A172 (cell line): ENCODE measurements around the gene LPCAT2. TPM values are rescaled to one million over a fixed set of nuclear protein-coding genes. Genes with fewer than 3 reads are reported as not detected.
A peak's percentile ranks its signal among the peaks of the same experiment; 100 is the strongest.
"Not testable (repeated sequence)": the region's sequence is repeated elsewhere in the genome, so short reads cannot be mapped to it uniquely, and the experiment has no call there.

ENCODE experiments used
- DNase-seq: peaks from one replicate; pipeline ENCODE4 v3.0.0-alpha.2; 2015; ENCODE audit warnings: low spot score
- total RNA-seq: library from RNA; depleted of rRNA; stranded (reverse); fragments of >200 nt; shearing (Covaris generic); gene quantifications from 2 replicates; pipeline ENCODE4 v1.2.3, GENCODE V29; 2014; rRNA removed

Gene LPCAT2
- total RNA-seq, 1 experiment from 2014 or later = 18.6 TPM

DNA sequence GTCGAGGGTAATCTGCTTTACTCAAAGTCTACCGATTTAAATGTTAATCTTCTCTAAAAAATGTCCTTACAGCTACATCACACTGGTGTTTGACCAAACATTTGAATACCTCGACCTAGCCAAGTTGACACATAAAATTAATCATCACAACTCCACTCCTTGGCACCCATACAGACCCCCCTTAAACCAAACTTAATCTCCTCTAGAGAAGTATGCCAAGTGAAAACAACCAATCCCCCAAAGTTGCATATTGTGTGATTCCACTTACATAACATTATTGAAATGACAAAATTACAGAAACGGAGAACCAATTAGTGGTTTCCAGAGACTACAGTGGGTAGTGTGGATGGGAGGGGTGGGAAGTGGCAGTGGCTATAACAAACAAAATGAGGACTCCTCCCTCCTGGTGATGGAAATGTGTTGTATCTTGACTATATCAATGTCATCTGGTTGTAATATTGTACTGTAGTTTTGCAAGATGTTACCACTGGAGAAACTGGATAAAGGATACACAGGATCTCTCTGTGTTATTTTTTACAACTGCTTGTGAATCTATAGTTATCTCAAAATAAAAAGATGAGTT lies 97.0 kb downstream of the LPCAT2 start:
- no peak for DNase-seq

DNA sequence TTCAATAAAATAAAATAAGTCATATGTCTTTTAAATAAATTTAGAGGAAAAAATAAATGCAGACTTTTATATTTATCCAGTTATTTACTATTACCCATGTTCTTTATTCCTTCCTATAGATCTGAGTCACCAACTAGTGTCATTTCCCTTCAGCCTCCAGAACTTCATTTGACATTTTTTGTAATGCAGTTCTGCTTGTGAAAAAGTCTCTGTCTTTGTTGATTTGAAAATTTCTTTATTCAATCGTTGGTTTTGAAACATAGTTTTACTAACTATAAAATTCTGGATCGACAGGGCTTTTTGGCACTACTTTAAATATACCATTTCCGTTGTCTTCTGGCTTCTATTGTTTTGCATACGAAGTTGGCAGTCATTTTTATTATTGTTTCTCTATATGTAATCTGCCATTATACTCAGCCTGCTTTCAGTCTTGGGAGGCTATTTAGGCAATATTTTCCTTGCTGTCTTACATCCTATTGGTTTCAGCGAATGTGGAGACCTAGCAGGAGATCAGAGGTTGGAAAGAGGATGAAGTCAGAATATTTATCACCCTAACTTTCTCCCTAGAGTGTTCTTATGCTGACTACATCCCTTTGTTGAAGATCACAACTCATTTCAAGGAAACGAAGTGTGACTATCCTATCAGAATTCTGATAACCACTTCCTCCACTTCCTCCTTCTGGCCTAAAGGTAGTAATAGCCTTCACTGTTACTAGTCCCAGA lies 104.9 kb downstream of the LPCAT2 start:
- no peak for DNase-seq

DNA sequence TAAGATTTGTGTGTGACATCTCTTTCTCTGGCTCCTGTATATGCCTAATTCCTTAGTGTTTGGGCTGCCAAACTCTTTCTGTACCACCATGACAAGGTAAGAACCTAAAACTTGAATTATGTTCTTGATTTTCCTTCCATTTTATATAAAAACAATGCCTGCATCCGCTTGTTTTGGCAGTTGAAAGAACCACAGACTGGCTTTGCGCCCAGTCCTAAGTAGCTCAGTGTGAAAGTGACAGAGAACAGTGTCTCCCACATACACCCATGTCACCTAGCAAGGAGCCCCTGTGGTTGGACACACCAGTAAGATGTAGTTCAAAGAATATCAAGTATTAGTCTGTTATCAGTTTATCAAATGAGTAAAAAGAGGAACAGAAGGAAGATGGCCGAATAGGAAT lies 106.2 kb downstream of the LPCAT2 start:
- no peak for DNase-seq

DNA sequence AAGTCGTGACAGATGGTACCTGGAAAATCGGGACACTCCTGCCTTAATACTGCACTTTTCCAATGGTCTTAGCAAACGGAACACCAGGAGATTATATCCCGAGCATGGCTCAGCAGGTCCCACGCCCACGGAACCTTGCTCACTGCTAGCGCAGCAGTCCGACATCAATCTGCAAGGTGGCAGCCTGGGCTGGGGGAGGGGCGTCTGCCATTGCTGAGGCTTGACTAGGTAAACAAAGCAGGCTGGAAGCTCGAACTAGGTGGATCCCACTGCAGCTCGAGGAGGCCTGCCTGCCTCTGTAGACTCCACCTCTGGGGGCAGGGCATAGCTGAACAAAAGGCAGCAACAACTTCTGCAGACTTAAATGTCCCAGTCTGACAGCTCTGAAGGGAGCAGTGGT lies 106.8 kb downstream of the LPCAT2 start:
- not testable (repeated sequence) for DNase-seq

DNA sequence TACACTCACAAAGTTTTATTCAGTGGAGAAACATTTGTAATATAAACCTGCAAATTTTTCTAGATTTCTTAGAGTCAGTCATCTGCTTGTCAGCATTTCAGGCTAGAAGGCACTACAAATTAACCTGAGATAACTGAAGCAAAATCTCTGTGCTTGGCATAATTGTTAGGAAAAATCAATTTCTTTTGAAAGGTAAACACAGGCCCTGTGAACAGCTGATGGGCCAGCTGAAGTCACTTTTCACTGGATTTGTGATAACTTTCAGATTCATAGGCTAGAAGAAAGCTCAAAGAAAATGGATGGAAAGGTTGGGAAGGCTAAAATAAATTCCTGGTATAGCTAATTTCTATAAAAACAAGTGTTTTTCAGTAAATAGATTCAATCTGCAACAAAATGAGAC lies 112.9 kb downstream of the LPCAT2 start:
- DNase-seq = no peak

DNA sequence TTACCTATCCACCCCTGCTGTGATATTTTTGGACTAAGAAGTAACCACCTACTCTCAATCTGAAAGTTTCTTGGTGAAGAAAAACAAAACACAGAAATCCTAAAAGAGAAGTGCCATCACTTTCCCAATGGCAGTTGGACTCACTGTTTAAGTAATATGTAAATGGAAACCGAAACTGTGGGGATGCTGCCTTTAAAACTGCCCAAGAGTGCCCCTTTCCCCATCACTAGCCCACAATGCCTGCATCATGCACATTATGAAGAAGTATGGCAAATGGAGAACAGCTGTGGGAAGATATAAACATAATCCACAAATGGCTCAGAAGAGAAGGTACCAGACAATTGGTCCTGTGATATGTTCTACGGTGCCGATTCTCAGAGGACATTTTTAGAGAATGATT lies 113.4 kb downstream of the LPCAT2 start:
- no peak for DNase-seq

DNA sequence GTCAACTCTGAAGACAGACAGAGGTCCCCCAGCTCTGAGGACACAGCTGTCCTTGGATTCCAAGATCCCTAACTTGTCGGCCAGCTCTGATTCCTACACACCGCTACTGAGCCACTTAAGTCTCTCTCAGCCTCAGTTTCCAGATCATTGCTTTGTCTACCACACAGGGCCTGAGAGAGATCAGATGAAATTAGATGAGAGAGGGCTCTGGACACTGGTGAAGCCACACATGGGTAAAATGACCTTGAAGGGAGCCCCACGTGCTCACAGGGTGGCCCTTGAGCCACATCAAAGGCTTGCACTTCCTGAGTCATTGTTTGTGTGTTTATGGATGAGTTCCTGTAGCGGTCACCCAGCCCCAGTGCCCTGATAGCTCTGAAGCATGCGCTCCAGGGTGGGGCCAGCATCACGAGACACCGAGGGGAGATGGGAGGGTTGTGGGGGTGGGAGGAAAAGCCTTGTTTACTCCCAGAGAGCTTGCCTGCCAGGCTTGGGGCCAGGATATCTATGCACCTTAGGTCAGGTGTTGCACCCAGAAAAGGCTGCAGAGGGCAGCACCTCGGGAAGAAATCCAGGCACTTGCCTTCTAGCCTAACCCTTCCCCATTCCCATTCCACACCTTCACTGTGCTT lies 114.2 kb downstream of the LPCAT2 start:
- peak; percentile 72 for DNase-seq

DNA sequence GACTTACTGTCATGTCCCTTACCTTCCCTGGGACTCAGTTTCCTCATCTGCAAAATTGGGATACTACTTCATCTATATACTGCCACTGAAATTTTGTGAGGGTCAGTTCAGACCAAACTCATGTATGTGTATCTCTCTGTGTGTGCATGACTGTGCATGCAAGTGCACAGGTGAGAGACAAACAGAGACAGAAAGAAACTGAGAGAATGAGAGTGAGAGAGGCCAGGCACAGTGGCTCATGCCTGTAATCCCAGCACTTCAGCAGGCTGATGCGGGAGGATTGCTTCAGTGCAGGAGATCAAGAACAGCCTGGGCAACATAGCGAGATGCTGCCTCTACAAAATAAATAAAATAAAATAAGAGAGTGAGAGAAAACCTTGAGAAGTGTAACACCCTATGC lies 114.8 kb downstream of the LPCAT2 start:
- DNase-seq = no peak

DNA sequence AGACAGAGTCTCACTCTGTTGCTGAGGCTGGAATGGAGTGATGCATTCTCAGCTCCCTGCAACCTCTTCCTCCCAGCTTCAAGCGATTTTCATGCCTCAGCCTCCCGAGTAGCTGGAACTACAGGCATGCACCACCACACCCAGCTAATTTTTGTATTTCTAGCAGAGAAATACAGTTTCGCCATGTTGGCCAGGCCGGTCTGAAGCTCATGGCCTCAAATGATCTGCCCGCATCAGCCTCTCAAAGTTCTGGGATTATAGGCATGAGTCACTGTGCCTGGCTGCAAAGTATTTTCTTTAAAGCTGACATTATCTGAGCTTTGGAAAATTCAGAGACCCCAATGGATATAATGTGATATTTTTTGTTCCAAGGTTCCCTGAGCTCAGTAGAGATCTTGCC lies 115.8 kb downstream of the LPCAT2 start:
- DNase-seq = no peak

DNA sequence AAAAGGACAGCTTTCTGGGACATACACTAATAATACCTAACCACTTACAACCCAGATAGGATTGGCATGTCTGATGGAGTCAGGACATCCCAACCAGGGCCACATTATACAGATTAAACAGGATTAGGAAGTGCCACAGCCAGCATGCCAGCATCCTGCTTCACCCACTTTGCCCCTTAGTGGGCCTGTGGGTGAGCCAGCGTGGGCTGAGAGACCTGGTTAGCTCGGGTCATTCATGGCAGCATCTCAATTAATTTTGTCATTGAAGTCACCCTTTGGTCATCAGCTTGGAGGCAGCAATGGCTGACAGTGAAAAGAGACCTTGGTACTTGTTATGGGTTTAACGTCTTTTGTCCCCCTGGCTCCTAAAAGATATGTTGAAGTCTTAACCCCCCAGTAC lies 117.0 kb downstream of the LPCAT2 start:
- no peak for DNase-seq

DNA sequence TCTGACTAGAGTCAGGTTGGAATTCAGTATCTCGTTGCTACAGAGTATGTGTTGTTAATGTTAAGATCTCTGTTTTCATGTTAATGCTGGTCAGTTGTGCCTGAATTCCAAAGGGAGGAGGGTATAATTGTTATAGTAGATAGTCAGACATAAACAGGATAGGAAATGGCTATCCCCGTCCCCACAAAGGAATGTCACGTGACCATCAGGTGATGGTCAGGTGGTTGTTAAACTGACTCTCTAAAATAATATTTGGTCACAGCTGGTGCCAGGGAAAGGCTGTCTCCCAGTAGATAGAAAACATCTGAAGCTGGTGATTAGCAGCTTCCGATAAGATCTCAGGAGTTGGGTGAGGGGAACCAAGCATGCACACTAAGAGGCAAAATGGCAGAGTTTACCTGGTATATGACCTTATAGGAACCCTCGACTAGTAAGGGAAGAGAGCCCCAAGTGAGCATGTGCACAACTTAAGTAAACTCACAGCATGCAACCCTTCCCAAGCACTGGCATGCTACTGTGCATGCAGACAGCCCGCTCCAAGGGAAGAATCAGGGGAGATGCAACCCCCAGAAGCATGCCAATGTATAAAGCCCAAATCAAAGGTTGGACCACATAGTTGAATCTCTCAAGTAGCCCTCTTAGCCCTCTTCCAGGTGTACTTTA lies 119.6 kb downstream of the LPCAT2 start:
- DNase-seq = no peak

DNA sequence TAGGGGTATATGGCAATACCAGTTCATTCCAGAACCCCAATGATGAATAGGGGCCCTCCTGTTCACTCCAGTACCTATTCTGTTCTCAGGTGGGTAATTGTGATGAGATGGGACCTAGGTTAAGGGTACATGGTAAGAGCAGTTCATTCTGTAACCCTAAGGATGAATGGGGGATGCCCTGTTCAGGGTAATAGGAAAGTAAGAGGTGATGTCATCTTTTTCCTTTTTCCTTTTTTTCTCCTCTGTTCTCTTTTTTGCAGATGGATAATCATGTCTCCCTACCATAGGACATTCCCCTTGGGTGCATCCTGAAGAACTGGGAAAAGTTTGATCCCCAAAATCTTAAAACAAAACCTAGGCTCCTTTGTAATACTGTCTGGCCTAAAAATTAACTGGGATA lies 121.9 kb downstream of the LPCAT2 start:
- DNase-seq = no peak

DNA sequence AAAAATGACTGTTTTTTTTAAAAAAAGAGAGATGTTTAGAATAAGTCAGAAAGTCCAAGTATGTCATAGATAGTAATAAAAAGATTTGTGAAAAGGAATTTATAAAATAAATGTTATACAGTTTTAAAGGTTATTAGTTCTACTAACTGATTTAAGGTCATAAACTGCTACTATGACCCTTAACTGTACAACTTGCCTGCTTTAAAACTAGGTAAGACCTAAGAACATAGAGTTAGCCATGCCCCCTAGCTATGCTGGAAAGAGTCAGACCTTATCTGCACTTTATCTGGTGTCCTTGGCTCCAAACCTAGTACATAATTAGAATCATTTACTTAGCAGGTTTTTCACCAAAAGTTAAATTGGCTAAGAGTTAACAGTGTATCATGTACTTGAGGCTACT lies 123.4 kb downstream of the LPCAT2 start:
- DNase-seq = no peak

DNA sequence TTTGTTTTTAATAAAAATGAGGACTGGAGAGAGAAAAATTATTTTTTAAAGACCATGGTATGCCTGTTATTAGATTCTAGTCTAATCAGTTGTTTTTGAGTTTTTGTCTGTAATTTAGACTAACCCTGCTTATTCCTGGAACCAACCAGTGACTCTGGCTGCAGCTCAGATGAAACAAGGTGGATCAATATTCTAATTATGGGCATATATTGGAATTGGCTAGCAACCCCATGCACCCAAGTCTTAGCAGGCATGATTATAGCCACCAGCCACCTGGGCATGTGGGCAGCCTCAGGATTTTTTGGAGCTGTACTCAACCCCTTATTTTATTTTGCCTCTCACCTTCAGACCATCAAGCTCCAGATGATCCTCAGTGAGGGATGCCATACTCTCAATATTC lies 125.3 kb downstream of the LPCAT2 start:
- no peak for DNase-seq

Other genes starting within 250 kb of the LPCAT2 start
- gene IRX6, start 184.9 kb upstream of the LPCAT2 start, total RNA-seq = 0.02 and 0.26 TPM in 2 replicates
- gene MMP2, start 29.9 kb upstream of the LPCAT2 start, total RNA-seq = 85.0 and 103 TPM in 2 replicates
- gene CAPNS2, start 57.6 kb downstream of the LPCAT2 start, total RNA-seq = 0.22 TPM in 1 of 2 replicates, not detected in the other
- gene SLC6A2, start 146.9 kb downstream of the LPCAT2 start, total RNA-seq = 6.4 and 7.4 TPM in 2 replicates